Measurements from ENCODE around the gene GAREM2. TPM values are rescaled to one million over a fixed set of nuclear protein-coding genes. Genes with fewer than 3 reads are reported as not detected.

The GAREM2 gene
- total RNA-seq = under 0.01 and 0.57 TPM in 2 replicates

GRCh38 chr2:26172871-26173775, at the start of gene GAREM2:
Gene GAREM2, plus strand, starts transcription at chr2:26173088. Its CDS starts 133 bp downstream, at chr2:26173221.

Other genes with a start within 250 kb of the GAREM2 start
- 6.2 and 17.6 TPM in 2 replicates for gene KIF3C, start 190.6 kb upstream of the GAREM2 start, total RNA-seq
- gene RAB10, start 139.0 kb upstream of the GAREM2 start, total RNA-seq = 80.3 and 188 TPM in 2 replicates
- gene HADHA, start 71.5 kb downstream of the GAREM2 start, total RNA-seq = 142 and 186 TPM in 2 replicates
- 88.4 and 159 TPM in 2 replicates for gene HADHB, start 71.9 kb downstream of the GAREM2 start, total RNA-seq
- gene SELENOI, start 173.1 kb downstream of the GAREM2 start, total RNA-seq = 8.9 and 24.4 TPM in 2 replicates
- under 0.01 and 0.06 TPM in 2 replicates for gene ADGRF3, start 173.7 kb downstream of the GAREM2 start, total RNA-seq
- 0.13 and 0.65 TPM in 2 replicates for gene DRC1, start 228.8 kb downstream of the GAREM2 start, total RNA-seq

Data from bladder microvascular endothelial cell (primary cell).